B cell (primary cell): Measurements from ENCODE around the gene TMCO1.

Experiments used
- EZH2 ChIP-seq: IDR thresholded peaks from 2 replicates; pipeline ENCODE4 v1.6.1; 2012; ENCODE audit warnings: borderline replicate concordance, low read depth, mild to moderate bottlenecking, moderate library complexity, low read length; ENCODE audit not compliant: insufficient read depth, poor library complexity, severe bottlenecking
- TF ChIP-seq, protein P1 (sequence below): fragments of 200-600 bp; IDR thresholded peaks from one replicate; pipeline ENCODE4 v1.8.0; 2022; ENCODE audit warnings: antibody characterized with exemption, mild to moderate bottlenecking

DNA sequence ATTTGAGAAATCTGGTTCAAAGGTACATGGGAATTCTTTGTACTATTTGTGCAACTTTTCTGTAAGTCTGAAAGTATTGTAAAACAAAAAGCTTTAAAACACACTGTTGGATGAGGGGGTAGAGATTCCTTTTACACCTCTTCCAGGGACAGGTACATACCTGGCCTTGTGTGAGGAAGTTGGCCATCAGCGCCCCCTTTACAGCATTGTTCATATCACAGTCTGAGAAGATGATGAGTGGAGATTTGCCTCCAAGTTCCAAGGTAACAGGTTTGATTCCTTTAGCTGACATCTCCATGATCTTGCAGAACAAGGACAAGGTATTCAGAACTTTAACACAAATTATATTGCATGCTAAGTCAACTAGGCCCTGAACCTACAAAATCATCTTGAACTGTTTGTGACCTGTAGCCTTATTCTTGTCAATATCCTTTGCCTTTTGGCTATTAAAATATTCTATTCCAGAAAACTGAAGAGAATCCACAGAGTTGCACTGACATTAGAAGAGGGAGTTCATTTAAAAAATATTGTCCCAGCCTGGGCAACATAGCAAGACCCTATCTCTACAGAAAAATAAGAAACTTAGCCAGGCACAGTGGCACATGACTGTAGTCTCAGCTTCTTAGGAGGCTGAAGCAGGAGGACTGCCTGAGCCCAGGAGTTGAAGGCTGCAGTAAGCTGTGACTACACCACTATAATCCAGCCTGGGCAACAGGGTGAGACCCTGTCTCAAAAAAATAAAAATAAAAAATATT, 89.2 kb downstream of the TMCO1 start:
- TF ChIP-seq, protein P1, sequence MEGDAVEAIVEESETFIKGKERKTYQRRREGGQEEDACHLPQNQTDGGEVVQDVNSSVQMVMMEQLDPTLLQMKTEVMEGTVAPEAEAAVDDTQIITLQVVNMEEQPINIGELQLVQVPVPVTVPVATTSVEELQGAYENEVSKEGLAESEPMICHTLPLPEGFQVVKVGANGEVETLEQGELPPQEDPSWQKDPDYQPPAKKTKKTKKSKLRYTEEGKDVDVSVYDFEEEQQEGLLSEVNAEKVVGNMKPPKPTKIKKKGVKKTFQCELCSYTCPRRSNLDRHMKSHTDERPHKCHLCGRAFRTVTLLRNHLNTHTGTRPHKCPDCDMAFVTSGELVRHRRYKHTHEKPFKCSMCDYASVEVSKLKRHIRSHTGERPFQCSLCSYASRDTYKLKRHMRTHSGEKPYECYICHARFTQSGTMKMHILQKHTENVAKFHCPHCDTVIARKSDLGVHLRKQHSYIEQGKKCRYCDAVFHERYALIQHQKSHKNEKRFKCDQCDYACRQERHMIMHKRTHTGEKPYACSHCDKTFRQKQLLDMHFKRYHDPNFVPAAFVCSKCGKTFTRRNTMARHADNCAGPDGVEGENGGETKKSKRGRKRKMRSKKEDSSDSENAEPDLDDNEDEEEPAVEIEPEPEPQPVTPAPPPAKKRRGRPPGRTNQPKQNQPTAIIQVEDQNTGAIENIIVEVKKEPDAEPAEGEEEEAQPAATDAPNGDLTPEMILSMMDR, result no peak
- TF ChIP-seq EZH2, result no peak
